Activated T-cell treated with anti-CD3 and anti-CD28 coated beads, Interleukin-2, amount 50 U/mL, for 4 hours (primary cell): ENCODE measurements around the gene TMEM62. TPM values are rescaled to one million over a fixed set of nuclear protein-coding genes. Genes with fewer than 3 reads are reported as not detected.
"Not testable (repeated sequence)": the region's sequence is repeated elsewhere in the genome, so short reads cannot be mapped to it uniquely, and the experiment has no call there.

Experiments used
- ATAC-seq, 2 donors: fragments of 200-7000 bp; cut with Tn5 transposase; one replicate each; pipeline ENCODE4 v1.10.0; 2021
- DNase-seq: peaks from one replicate; pipeline ENCODE4 v3.0.0-alpha.2; 2020
- H3K27me3 Mint-ChIP-seq: one replicate; pipeline ENCODE4 v1.8.0; 2021; ENCODE audit warnings: low read depth, mixed read lengths
- H3K36me3 Mint-ChIP-seq: one replicate; pipeline ENCODE4 v1.8.0; 2022; ENCODE audit warnings: mixed read lengths; ENCODE audit not compliant: insufficient read depth
- H3K4me1 Mint-ChIP-seq: one replicate; pipeline ENCODE4 v1.8.0; 2021; ENCODE audit warnings: low read depth, mixed read lengths
- H3K4me3 Mint-ChIP-seq: one replicate; pipeline ENCODE4 v1.8.0; 2021; ENCODE audit warnings: mild to moderate bottlenecking, moderate library complexity, mixed read lengths
- H3K9me3 Mint-ChIP-seq: one replicate; pipeline ENCODE4 v1.8.0; 2021; ENCODE audit warnings: mixed read lengths
- total RNA-seq, 3 donors: library from RNA; stranded (reverse); gene quantifications; one replicate each; pipeline ENCODE4 v1.2.1, GENCODE V29; 2021

The TMEM62 gene
- total RNA-seq, 3 donors from 2014 or later, result 7.9 to 10.5 (median 9.4) TPM

DNA sequence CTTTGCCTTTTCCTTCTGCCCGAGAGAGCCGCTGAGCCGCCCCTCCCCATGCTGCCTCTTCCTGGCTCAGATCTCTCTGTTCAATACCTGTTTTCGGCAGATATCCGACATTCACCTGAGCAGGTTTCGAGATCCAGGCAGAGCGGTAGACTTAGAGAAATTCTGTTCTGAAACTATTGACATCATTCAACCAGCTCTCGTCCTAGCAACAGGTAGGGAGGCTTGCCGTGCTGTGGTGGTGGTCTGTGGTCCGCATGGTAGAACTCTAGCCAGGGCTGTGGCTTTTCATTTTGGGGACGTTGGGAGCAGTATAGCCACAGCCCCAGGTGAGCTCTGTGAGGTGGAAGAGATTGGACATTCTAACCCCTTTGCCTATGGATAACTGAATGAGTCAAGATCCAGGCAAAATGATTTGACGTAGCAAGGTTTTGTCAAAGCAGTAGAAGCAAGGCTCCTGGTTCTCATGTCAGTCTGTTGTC lies 810 bp downstream of the TMEM62 start:
- no peak for DNase-seq
- peak overlapping the region; percentile 89 for H3K4me3 Mint-ChIP-seq
- no peaks in the 10 kb centered on the region for H3K27me3 Mint-ChIP-seq
- ATAC-seq, result peak; percentile 9 to 15
- H3K4me1 Mint-ChIP-seq, result peaks cover 21% of the 10 kb centered on the region
- H3K36me3 Mint-ChIP-seq, result peaks cover 12% of the 10 kb centered on the region
- H3K9me3 Mint-ChIP-seq, result no peaks in the 10 kb centered on the region

DNA sequence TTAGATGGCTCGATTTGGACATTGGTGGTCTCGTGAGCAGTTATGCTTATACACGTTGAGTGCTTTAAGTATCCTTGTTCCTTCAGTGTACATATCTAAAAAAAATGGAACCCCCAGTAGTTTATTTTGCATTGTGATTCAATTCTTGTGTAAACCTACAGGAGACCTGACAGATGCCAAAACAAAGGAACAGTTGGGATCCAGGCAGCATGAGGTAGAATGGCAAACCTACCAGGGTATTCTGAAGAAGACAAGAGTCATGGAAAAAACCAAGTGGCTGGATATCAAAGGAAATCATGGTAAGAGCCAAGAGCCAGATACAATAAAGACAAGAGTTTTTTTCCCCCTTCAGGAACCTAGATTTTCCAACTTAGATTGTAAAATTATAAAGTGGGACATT lies 2.0 kb downstream of the TMEM62 start:
- H3K4me3 Mint-ChIP-seq, result no peak overlapping the region

DNA sequence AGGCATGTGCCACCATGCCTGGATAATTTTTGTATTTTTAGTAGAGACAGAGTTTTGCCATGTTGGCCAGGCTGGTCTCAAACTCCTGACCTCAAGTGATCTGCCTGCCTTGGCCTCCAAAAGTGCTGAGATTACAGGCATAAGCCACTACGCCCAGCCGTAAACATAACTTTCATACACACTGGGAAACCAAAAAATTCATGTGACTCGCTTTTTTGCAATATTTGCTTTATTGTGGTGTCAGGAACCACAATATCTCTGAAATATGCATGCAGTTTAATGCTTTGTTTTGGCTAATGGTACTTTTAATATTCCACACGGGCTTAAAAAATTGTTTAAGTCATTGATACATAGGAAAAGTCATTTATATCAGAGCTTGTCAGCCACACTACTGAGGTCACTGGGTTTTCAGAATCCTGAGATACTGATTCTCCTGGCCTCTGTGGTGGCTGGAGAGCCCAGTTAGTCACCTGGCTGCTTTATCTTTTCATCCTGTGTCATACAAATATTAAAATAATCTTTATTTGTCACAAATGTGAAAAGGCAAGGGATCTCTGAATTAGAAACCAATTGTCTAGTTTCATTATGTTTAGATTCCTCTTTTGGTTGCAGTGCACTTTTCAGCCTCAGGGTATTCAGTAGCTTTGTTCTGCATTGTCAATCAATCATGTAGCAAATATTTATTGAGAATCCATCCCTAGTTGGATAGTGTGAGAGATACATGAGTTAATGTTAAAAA lies 10.0 kb downstream of the TMEM62 start:
- Mint-ChIP-seq H3K9me3 (no peaks in the 10 kb centered on the region), H3K4me1 (peaks cover 16% of the 10 kb centered on the region), H3K4me3 (no peak overlapping the region), H3K36me3 (peaks cover 44% of the 10 kb centered on the region), H3K27me3 (no peaks in the 10 kb centered on the region)
- ATAC-seq (peak in 1 of 2 donors; percentile 28), DNase-seq (no peak)

More for the DNA sequence above, 2.0 kb downstream of the TMEM62 start:
- ATAC-seq, result no peak
- Mint-ChIP-seq H3K4me1 (peaks cover 21% of the 10 kb centered on the region), H3K9me3 (no peaks in the 10 kb centered on the region), H3K27me3 (no peaks in the 10 kb centered on the region), H3K36me3 (peaks cover 20% of the 10 kb centered on the region)
- no peak for DNase-seq

DNA sequence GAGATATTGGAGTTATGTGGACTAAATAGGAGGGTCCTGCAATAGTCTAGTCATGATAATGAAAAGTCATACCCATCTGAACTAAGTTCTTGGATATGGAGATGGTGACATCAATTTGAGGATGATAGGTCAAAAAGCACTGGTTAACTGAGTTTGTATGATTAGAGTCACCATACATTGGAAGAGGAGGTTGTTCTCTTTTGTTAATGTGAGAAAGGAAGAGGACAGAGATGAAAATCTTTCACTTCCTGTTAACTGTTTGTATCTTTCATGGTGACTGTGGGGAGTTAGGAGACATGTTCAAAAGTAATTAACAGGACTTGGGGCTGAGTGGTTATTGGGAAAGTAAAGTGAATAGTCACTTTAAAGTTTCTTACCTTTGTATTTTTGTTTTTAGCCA lies 11.1 kb downstream of the TMEM62 start:
- peaks cover 44% of the 10 kb centered on the region for H3K36me3 Mint-ChIP-seq
- ATAC-seq (no peak), DNase-seq (no peak)
- H3K27me3 Mint-ChIP-seq, result no peaks in the 10 kb centered on the region
- no peak overlapping the region for H3K4me3 Mint-ChIP-seq
- peaks cover 16% of the 10 kb centered on the region for H3K4me1 Mint-ChIP-seq
- no peaks in the 10 kb centered on the region for H3K9me3 Mint-ChIP-seq

DNA sequence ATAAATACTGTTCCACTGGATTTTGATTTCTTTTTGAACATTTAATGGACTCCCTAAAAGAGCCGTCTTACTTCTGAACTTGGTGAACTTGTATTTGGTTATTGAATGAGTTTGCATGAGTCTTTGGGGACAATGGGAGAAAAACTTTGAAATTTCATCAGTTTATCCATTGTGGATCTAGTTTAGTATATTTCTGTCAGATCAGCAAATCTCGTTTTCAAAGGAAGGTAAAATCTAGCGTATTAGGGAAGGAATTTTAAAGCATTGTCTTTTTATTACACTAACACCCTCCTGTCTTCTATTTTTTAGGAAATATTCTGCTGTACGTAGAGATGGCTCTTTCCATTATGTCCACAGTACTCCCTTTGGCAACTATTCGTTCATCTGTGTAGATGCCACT lies 12.8 kb downstream of the TMEM62 start:
- no peak overlapping the region for H3K4me3 Mint-ChIP-seq
- H3K36me3 Mint-ChIP-seq, result peaks cover 33% of the 10 kb centered on the region
- no peak for ATAC-seq
- DNase-seq, result no peak
- H3K27me3 Mint-ChIP-seq, result no peaks in the 10 kb centered on the region
- peaks cover 17% of the 10 kb centered on the region for H3K4me1 Mint-ChIP-seq
- no peaks in the 10 kb centered on the region for H3K9me3 Mint-ChIP-seq

DNA sequence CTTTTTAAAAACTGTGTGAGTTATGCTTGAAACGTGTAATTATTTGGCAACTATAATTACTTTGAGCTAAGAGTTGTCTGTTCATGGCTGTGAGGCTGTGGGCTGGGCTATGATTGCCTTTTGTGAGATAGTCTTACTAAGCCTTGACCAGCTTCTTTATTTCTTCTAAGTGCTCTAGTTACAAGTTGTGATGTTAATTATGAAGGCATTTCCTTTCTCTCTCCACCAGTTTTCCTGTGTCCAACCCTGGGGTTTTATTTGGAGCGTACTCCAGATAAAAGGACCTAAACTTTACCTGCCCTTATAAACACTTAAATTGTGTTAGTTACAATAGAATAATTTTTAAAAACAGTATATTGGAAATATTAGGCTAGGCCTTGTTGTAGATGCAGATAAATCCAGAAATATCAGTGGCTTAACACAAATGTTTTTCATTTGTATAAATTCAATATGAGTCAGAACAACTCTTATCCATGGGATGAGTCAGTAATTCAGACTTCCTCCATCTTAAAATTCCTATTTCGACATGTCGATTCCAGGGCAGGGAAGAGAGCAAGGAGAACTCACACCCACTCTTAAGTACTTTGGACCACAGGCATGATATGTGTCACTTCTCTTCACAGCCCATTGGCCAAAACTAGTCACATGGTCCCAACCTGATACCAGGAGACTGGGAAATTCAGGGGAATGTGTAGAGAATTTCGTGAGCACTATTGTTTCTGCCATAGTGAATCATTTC lies 17.0 kb downstream of the TMEM62 start:
- H3K36me3 Mint-ChIP-seq, result peaks cover 37% of the 10 kb centered on the region
- H3K9me3 Mint-ChIP-seq, result no peaks in the 10 kb centered on the region
- no peak for DNase-seq
- ATAC-seq, result no peak
- H3K4me1 Mint-ChIP-seq, result peaks cover 13% of the 10 kb centered on the region
- no peaks in the 10 kb centered on the region for H3K27me3 Mint-ChIP-seq
- H3K4me3 Mint-ChIP-seq, result no peak overlapping the region

DNA sequence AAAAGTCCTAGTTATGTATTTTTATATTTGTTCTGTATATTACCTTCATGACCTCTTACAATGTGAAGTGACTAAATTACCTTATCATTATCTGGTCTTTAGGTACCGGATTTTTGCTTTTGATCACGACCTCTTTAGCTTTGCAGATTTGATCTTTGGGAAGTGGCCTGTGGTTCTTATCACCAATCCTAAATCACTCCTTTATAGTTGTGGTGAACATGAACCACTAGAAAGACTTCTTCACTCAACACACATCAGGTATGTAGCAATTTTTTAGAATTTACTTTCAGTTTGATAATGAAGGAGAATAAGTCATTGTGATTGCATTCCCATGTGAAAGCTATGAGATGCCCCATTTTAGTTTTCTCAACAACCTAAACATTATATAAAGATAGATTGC lies 18.3 kb downstream of the TMEM62 start:
- DNase-seq, result no peak
- H3K36me3 Mint-ChIP-seq, result peaks cover 33% of the 10 kb centered on the region

DNA sequence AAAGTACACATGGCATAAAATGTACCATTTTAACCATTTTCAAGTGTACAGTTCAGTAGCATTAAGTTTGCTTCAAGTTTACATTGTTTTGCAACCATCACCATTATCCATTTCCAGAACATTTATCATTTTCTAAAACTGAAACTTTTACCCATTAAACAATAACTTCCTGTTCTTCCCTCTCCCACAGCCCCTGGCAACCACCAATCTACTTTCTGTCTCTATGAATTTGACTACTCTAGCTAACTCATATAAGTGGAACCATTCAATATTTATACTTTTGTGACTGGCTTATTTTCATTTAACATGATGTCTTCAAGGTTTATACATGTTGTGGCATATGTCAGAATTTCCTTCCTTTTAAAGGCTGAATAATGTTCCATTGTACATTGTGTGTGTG lies 19.9 kb downstream of the TMEM62 start:
- Mint-ChIP-seq H3K4me1 (peaks cover 11% of the 10 kb centered on the region), H3K36me3 (peaks cover 37% of the 10 kb centered on the region), H3K9me3 (no peaks in the 10 kb centered on the region), H3K27me3 (no peaks in the 10 kb centered on the region), H3K4me3 (no peak overlapping the region)
- no peak for DNase-seq
- no peak for ATAC-seq

More for the DNA sequence above, 18.3 kb downstream of the TMEM62 start:
- peak; percentile 52 to 65 for ATAC-seq
- H3K4me1 Mint-ChIP-seq, result peaks cover 11% of the 10 kb centered on the region
- H3K4me3 Mint-ChIP-seq, result no peak overlapping the region
- no peaks in the 10 kb centered on the region for H3K27me3 Mint-ChIP-seq
- no peaks in the 10 kb centered on the region for H3K9me3 Mint-ChIP-seq

DNA sequence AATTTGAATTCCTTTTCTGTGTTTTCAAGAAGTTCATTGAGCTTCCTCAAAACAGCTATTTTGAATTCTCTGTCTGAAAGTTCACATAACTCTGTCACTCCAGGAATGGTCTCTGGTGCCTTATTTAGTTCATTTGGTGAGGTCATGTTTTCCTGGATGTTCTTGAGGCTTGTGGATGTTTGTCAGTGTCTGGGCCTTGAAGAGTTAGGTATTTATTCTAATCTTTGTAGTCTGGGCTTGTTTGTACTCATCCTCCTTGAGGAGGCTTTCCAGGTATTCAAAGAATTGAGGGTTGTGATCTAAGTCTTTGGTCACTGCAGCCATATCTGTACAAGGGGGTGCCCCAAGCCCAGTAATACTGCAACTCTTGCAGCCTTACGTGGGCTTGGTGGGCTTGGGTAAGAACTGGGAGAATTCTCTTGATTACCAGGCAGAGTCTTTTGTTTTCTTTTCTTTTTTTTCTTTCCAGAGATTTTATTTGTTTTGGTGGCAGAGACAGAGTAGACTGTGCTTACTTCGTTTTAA lies 32.5 kb downstream of the TMEM62 start:
- Mint-ChIP-seq H3K36me3 (peaks cover 21% of the 10 kb centered on the region), H3K27me3 (no peaks in the 10 kb centered on the region), H3K4me3 (no peak overlapping the region), H3K9me3 (no peaks in the 10 kb centered on the region), H3K4me1 (no peaks in the 10 kb centered on the region)
- ATAC-seq, result no peak
- DNase-seq, result no peak

DNA sequence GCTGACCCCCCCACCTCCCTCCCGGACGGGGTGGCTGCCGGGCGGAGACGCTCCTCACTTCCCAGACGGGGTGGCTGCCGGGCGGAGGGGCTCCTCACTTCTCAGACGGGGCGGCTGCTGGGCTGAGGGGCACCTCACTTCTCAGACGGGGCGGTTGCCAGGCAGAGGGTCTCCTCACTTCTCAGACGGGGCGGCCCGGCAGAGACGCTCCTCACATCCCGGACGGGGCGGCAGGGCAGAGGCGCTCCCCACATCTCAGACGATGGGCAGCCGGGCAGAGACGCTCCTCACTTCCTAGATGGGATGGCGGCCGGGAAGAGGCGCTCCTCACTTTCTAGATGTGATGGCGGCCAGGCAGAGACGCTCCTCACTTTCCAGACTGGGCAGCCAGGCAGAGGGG lies 33.9 kb downstream of the TMEM62 start:
- not testable (repeated sequence) for H3K9me3 Mint-ChIP-seq, H3K4me1 Mint-ChIP-seq, H3K27me3 Mint-ChIP-seq, ATAC-seq, H3K4me3 Mint-ChIP-seq, DNase-seq
- peaks cover 24% of the 10 kb centered on the region for H3K36me3 Mint-ChIP-seq

DNA sequence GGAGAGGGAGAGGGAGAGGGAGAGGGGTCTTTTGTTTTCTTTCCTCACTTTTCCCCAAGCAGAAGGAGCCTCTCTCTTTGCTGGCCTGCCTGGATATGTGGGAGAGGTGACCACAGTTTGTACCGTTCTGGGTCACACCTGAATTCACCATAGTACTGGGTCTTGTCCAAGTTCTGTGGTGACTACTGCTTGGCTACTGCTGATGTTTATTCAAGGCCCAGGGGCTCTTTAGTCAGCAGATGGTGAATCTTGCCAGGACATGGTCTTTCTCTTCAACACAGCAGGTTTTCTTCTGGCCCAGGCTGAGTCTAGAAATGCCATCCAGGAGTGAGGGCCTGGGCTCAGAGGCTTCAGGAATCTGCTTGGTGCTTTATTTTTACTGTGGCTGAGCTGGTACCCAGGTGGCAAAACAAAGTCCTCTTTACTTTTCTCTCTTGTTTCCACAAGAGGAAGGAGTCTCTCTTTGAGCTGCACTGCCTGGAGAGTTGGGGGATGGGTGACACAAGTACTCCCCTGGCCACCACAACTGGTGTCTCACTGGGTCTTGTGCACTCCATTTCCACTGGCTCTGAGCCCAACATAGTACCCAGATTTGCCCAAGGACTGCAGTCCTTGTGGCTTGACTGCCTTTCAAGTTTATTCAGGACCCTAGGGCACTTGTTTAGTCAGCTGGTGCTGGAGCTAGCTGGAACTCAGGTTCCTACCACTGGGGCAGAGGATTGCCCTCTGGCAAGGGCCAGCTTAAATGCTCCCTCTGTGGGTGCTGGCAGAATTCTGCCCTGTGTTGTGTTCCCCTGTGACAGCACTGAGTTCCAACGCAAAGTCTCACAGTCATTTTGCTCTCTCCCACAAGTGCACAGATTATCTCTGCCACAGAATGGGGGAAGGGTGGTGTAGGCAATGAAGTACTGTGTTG lies 35.1 kb downstream of the TMEM62 start:
- DNase-seq (no peak), ATAC-seq (no peak)
- Mint-ChIP-seq H3K36me3 (peaks cover 29% of the 10 kb centered on the region), H3K4me3 (no peak overlapping the region), H3K9me3 (peaks cover 4% of the 10 kb centered on the region), H3K27me3 (no peaks in the 10 kb centered on the region), H3K4me1 (no peaks in the 10 kb centered on the region)

DNA sequence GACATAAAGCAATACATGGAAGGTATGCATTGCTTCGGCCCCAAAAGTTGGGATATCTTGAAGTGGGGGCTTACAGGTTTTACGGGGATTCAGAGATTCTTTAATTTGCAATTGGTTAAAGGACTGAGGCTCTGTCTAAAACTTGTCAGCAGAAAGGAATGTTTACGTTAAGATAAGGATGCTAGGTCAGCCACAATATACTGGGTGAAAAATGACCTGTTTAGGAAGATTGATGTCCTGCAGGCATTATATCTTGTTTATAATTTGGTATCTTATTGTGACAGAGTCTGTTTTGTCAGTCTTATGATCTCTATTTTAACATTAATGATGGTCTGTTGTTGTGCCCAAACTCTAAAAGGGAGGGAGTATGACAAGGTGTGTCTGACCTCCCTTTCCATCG lies 36.5 kb downstream of the TMEM62 start:
- peaks cover 4% of the 10 kb centered on the region for H3K9me3 Mint-ChIP-seq
- no peaks in the 10 kb centered on the region for H3K27me3 Mint-ChIP-seq
- no peak overlapping the region for H3K4me3 Mint-ChIP-seq
- DNase-seq (no peak), ATAC-seq (no peak)
- H3K36me3 Mint-ChIP-seq, result peaks cover 28% of the 10 kb centered on the region
- H3K4me1 Mint-ChIP-seq, result no peaks in the 10 kb centered on the region

DNA sequence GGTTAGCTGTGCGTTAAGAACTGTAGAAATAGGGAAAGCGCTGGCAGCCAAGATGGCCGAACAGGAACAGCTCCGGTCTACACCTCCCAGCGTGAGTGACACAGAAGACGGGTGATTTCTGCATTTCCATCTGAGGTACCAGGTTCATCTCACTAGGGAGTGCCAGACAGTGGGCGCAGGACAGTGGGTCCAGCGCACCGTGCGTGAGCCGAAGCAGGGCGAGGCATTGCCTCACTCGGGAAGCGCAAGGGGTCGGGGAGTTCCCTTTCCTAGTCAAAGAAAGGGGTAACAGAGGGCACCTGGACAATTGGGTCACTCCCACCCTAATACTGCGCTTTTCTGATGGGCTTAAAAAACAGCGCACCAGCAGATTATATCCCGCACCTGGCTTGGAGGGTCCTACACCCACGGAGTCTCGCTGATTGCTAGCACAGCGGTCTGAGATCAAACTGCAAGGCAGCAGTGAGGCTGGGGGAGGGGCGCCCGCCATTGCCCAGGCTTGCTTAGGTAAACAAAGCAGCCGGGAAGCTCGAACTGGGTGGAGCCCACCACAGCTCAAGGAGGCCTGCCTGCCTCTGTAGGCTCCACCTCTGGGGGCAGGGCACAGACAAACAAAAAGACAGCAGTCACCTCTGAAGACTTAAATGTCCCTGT lies 42.4 kb downstream of the TMEM62 start:
- not testable (repeated sequence) for H3K4me3 Mint-ChIP-seq, H3K9me3 Mint-ChIP-seq, ATAC-seq, DNase-seq, H3K27me3 Mint-ChIP-seq, H3K4me1 Mint-ChIP-seq
- peaks cover 23% of the 10 kb centered on the region for H3K36me3 Mint-ChIP-seq
